Breast epithelium (tissue), 3 donors: ENCODE results near the gene JCAD.

Source experiments
- CTCF ChIP-seq, 3 donors: fragments of 450-650 bp; IDR thresholded peaks; one replicate each; pipeline ENCODE4 v1.5.1; 2016 to 2017; ENCODE audit warnings: antibody characterized with exemption in 3 of 3, mild to moderate bottlenecking in 3 of 3, moderate library complexity in 3 of 3
- POLR2AphosphoS5 ChIP-seq, 3 donors: sonication (generic); formaldehyde crosslinking; IDR thresholded peaks; one replicate each; pipeline ENCODE4 v1.6.1; 2017; ENCODE audit warnings: antibody characterized with exemption in 3 of 3

- no peak for TF ChIP-seq CTCF (IDR thresholded peaks at IDR 0.05)
- no peak for TF ChIP-seq POLR2AphosphoS5 (IDR thresholded peaks at IDR 0.05)
Observed at GRCh38 chr10:30018496-30018895, 40.9 kb downstream of the JCAD start.
